GM19324 (cell line): ENCODE results near the gene DHRS3.
"Not testable (repeated sequence)": the region's sequence is repeated elsewhere in the genome, so short reads cannot be mapped to it uniquely, and the experiment has no call there.

Experiments
- ATAC-seq: cut with Tn5 transposase; IDR thresholded peaks from one replicate; pipeline ENCODE4 v1.9.1; 2021; ENCODE audit warnings: mild to moderate bottlenecking, moderate library complexity; ENCODE audit not compliant: unreplicated experiment, low FRiP score

Gene DHRS3

DNA sequence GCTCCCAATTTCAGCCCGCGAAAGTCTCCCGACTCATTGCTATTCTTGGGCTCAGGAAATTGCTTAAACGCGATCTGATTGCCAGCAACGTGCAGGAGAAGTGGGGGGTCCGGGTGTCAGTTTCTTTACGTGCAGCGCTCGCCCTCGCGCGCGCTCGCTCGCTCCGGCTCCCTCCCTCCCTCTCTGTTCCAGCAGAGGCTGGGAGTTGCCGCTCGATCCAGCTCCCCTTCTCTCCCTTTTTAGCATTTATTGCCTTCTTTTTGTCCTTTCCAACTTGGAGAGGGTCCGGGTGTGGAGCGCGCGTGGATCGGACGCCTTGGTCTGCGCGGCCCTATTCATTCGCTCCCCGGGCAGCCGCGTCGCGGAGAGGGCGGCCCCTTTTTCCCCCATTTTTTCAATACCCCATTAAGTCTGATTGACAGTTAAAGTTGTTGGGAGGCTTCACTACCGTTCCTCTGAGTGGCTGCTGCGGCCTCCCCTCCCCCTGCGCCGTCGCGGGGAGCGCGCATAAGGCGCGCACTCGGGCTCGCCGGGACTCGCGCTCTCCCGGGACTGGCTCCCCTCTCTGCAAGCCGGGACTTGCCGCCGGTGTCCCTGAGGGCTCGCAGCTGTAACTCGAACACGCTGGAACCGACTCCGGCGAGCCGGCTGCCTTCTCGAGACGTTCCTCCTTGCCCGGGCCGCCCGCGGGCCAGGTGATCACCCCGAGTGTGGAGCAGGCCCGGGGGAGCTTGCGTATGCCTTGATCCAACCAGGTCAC lies at the start of gene DHRS3:
Gene DHRS3, minus strand, starts transcription at position 310 of the 760 bp plus-strand sequence. CDS start 862 bp downstream, outside the sequence.
- peak; percentile 35 for ATAC-seq

GRCh38 chr1:12666141-12666735 lies 48.2 kb upstream of the DHRS3 start:
- ATAC-seq: no peak

GRCh38 chr1:12665511-12665910 lies 47.5 kb upstream of the DHRS3 start:
- ATAC-seq: no peak

- ATAC-seq: no peak
Observed at GRCh38 chr1:12662556-12662955, 44.5 kb upstream of the DHRS3 start.

- no peak for ATAC-seq
Observed at GRCh38 chr1:12661606-12662219, 43.7 kb upstream of the DHRS3 start.

DNA sequence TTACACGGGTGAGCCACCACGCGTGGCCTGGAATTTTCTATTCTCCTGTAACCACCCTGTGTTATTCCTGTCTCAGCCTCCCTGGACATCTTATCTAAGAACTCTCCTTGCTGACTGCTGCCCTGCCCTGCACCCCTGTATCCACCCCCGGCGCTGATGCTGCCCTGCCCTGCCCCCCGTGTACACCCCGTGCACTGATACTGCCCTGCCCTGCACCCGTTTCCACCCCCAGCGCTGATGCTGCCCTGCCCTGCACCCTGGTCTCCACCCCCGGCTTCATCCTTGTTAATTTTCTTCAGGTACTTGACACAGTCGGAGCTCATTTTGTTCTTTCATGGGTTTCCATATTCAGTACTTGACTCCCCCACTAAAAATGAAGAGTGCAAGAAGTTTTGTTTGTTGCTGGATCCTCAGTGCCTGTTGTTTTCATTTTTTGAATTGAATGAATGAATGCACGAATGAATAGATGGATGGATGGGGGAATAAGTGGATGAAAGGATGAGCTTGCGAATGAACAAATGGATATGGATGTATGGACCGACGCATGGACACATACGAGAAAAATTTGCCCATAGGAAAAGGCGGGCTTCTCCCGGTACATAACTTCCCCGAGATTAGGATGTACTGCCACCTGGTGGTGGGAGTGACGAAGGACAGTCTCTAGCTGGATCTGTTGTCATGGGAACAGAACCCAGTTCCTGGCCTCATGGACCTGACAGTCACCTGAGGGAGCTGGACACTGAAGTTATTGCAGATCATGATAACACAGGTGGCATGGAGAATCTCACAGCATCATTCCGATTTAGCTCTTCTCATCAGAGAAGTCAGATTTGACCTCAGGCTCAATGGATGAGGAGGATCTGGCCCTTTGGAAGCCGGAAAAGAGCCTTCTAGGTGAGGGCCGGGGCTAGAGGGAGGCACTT lies 40.8 kb upstream of the DHRS3 start:
- ATAC-seq: no peak

DNA sequence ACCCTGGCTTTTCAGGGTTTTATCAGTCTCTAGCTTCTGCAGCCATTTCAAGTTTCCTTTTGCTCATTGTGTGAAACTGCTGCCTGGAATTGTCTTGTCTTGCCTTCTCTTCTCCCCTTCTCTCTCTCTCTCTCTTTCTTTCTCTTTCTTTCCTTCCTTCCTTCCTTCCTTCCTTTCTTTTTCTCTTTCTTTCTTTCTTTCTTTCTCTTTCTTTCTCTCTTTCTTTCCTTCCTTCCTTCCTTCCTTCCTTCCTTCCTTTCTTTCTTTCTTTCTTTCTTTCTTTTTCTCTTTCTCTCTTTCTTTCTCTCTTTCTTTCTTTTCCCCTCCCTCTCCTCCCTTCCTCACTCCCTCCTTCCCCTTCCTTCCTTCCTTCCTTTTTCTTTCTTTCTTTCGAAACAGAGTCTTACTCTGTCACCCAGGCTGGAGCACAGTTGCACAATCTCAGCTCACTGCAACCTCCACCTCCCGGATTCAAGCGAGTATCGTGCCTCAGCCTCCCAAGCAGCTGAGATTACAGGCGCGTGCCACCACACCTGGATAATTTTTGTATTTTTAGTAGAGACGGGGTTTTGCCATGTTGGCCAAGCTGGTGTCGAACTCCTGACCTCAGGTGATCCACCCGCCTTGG lies 40.0 kb upstream of the DHRS3 start:
- not testable (repeated sequence) for ATAC-seq

GRCh38 chr1:12657060-12657884 lies 39.3 kb upstream of the DHRS3 start:
- ATAC-seq: no peak

GRCh38 chr1:12656575-12656974 lies 38.6 kb upstream of the DHRS3 start:
- no peak for ATAC-seq

DNA sequence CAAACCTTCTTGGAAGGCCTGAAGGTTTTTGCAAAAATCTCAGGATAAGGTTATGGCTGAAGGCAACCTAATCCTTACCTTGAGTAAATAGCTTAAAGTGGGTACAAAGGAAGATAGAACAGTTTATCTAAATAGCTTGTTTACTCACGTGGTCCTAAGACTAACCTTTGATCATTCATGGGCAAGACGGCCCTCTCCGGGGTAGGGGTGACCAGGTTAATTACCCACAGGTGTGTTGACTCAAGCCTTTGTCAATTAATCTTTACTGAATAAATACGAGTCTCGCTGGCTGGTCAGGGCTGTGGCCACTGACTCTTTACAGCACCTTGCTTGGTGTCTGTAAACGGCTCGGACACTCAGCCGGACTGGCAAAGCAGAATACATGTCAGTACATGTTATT lies 36.6 kb upstream of the DHRS3 start:
- no peak for ATAC-seq

DNA sequence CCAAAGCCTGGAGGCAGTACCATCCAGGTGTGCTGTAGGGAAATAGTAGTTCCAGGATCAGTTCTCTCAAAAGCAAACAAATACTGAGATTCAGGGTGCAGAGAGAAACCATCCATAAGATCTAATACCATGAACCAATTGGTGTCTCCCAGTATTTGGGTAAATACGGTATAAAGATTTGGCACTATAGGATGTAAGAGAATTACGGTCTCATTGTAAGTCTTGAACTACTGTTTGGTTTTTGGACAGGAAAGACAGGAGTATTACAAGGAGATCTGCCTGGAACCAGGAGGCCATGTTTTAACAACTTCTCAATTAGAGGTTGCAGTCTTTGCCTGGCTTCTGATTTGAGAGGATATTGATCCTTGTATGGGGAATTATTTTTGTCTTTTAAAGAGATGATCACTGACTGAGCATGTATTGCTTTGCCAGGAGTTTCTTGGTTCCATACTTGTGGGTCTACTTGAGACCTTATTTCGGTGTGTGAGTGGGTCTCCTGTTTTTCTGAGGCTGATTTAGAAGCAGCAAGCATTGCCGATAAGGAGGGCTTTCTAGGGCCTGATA lies 36.1 kb upstream of the DHRS3 start:
- no peak for ATAC-seq

DNA sequence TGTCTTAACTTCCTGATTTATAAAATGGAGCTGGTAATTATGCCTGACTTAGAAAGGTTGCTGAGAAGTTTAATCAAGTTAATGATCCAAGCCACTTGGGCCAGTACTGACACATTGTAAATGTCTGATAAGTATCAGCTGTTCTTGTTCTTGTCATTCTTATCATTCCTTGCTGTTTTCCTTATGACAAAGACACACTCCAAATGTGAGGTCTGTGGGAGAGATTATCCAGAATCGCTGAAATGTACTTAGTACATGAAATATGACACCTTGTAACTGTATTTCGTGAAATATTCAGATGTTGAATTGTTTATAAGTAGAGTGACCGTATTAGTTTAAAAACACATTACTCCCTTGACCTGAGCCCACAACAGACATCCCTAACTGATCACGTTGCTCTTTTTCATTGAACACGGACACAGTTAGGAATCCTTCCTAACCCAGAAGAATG lies 32.0 kb upstream of the DHRS3 start:
- no peak for ATAC-seq

GRCh38 chr1:12648741-12649140 lies 30.7 kb upstream of the DHRS3 start:
- no peak for ATAC-seq

- ATAC-seq: not testable (repeated sequence)
Observed at GRCh38 chr1:12645401-12645800, 27.4 kb upstream of the DHRS3 start.

- no peak for ATAC-seq
Observed at GRCh38 chr1:12644829-12645228, 26.8 kb upstream of the DHRS3 start.

DNA sequence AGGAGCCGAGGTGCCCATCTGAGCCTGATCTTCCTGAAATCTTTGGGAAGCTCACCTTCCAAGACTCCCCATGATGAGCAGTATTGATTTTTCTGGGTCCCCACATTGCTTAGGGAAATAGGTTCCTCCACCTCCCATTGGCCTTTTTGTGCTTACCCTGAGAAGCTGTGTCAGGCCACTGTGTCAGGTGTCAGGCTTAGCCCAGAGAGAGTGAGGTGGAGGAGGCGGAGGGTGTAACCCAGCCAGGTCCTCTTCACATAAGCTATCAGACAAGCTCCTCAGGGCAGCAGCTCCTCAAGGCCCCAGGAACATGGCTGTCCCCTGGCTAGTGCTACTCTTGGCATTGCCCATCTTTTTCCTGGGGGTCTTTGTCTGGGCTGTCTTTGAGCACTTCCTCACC lies 26.2 kb upstream of the DHRS3 start:
- no peak for ATAC-seq

DNA sequence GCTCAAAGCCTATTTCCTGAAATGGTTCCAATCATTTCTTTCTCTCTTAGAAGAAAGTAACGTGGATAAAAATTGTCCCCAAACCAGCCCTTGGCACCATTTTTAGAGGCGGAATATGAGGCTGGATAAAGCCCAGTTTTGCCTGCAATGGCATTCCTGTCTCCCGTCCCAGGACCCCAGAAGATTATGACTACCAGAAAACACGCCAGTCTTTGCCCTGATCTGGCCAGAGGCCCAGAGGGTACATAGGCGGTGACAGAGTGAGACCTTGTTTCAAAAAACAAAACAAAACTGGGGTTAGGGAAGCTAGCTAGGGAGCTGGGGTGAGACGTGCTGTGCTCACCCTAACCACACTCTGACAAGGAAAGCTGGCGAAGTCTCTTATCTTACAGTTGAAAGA lies 25.8 kb upstream of the DHRS3 start, which contains the start of gene AADACL4:
Gene AADACL4, plus strand, starts transcription at position 301 of the 400 bp plus-strand sequence. CDS start 462 bp downstream, outside the sequence.
- no peak for ATAC-seq

DNA sequence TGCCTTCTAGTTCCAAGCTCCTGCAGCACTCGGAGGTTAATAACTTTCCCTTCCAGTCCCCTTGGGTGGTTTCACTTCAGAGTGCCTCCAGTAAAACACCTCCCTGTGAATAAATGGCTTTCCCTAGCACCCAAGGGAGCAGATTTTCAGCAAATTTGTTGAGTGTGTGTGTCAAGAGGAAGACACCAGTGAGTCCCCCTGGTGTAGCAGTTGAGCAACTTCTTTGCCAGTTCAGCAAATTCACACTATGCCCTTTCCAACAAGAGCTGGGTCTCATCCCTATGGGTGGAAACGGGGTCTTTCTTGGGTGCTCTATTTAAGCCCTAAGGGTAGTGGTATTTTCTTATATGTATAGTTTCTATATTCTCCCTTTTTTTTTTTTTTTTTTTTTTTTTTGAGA lies 25.1 kb upstream of the DHRS3 start:
- ATAC-seq: no peak

- no peak for ATAC-seq
Observed at GRCh38 chr1:12640958-12641272, 22.9 kb upstream of the DHRS3 start.
